ENCODE data around the gene C16orf54. TPM values are rescaled to one million over a fixed set of nuclear protein-coding genes. Genes with fewer than 3 reads are reported as not detected.
A peak's percentile ranks its signal among the peaks of the same experiment; 100 is the strongest.
"Not testable (repeated sequence)": the region's sequence is repeated elsewhere in the genome, so short reads cannot be mapped to it uniquely, and the experiment has no call there.

The C16orf54 gene
- total RNA-seq, 1 experiment from 2014 or later = 0.18 TPM

- in situ Hi-C loops (cut with HindIII; ENCODE audit: low pct_unique_long_range_greater_than_20kb, low sequenced_read_pairs); H3K36me3 ChIP-seq (ENCODE audit: control insufficient read depth, insufficient read depth, low read length); POLR2A ChIA-PET; intact Hi-C loops (cut with micrococcal nuclease; ENCODE audit: unreplicated experiment); H3K9me3 ChIP-seq (ENCODE audit: control insufficient read depth, insufficient read depth, low read depth, low read length); H3K4me1 ChIP-seq (ENCODE audit: control insufficient read depth, insufficient read depth, low read length); ATAC-seq; H3K27ac ChIP-seq (ENCODE audit: low read length); BruUV-seq (replicated peaks); H3K27me3 ChIP-seq (ENCODE audit: control insufficient read depth, insufficient read depth, low read length); DNase-seq (ENCODE audit: low read depth, low spot score); H3K4me3 ChIP-seq (ENCODE audit: low read depth in 2 of 2, low read length in 2 of 2): not testable (repeated sequence)
- CTCF ChIA-PET = interaction anchor here (0.6 kb wide), 1 partner anchor 11 kb away, joined by 10 read pairs; no protein-coding TSS in a partner anchor
These were observed 13.8 kb downstream of the C16orf54 start for GRCh38 chr16:29731768-29732601.

- no peaks in the 10 kb centered on the region for H3K27me3 ChIP-seq (ENCODE audit: control insufficient read depth, insufficient read depth, low read length)
- TF ChIP-seq TCF7L2 (IDR thresholded peaks at IDR 0.05; ENCODE audit: low read depth, low read length) = no peak
- TF ChIP-seq CTCF (IDR thresholded peaks at IDR 0.05) = no peak
- no peak for TF ChIP-seq REST (IDR thresholded peaks at IDR 0.05; ENCODE audit: insufficient read depth in 1 of 2, low read depth in 2 of 2, low read length in 1 of 2)
- TF ChIP-seq POLR2AphosphoS5 (IDR thresholded peaks at IDR 0.05; ENCODE audit: low read depth, low read length) = no peak
- TF ChIP-seq SIN3A (IDR thresholded peaks at IDR 0.05; ENCODE audit: borderline replicate concordance, insufficient read depth, low read depth, low read length) = no peak
- BruUV-seq (replicated peaks) = no TSS peak
- DNase-seq (ENCODE audit: low read depth, low spot score) (no peak), ATAC-seq (no peak)
- POLR2A ChIA-PET = no interaction called here
- H3K27ac ChIP-seq (ENCODE audit: low read length) = no peak overlapping the region
- no peaks in the 10 kb centered on the region for H3K36me3 ChIP-seq (ENCODE audit: control insufficient read depth, insufficient read depth, low read length)
- CTCF ChIA-PET = no interaction called here
- no peaks in the 10 kb centered on the region for H3K9me3 ChIP-seq (ENCODE audit: control insufficient read depth, insufficient read depth, low read depth, low read length)
- H3K4me3 ChIP-seq (ENCODE audit: low read depth in 2 of 2, low read length in 2 of 2) = no peak overlapping the region
- intact Hi-C loops (cut with micrococcal nuclease; ENCODE audit: unreplicated experiment) (no loop called here), in situ Hi-C loops (cut with HindIII; ENCODE audit: low pct_unique_long_range_greater_than_20kb, low sequenced_read_pairs) (no loop called here)
- H3K4me1 ChIP-seq (ENCODE audit: control insufficient read depth, insufficient read depth, low read length) = no peaks in the 10 kb centered on the region
These were observed 15.1 kb downstream of the C16orf54 start for GRCh38 chr16:29730649-29731048.

- peak overlapping the region in 1 of 2 experiments; percentile 24; a peak in 1 of 4 replicates for H3K4me3 ChIP-seq (ENCODE audit: low read depth in 2 of 2, low read length in 2 of 2)
- H3K36me3 ChIP-seq (ENCODE audit: control insufficient read depth, insufficient read depth, low read length) = no peaks in the 10 kb centered on the region
- TF ChIP-seq CTCF (IDR thresholded peaks at IDR 0.05) (peak; percentile 85), REST (IDR thresholded peaks at IDR 0.05; ENCODE audit: insufficient read depth in 1 of 2, low read depth in 2 of 2, low read length in 1 of 2) (no peak), TCF7L2 (IDR thresholded peaks at IDR 0.05; ENCODE audit: low read depth, low read length) (no peak), POLR2AphosphoS5 (IDR thresholded peaks at IDR 0.05; ENCODE audit: low read depth, low read length) (no peak), SIN3A (IDR thresholded peaks at IDR 0.05; ENCODE audit: borderline replicate concordance, insufficient read depth, low read depth, low read length) (no peak)
- intact Hi-C loops (cut with micrococcal nuclease; ENCODE audit: unreplicated experiment) (no loop called here), in situ Hi-C loops (cut with HindIII; ENCODE audit: low pct_unique_long_range_greater_than_20kb, low sequenced_read_pairs) (no loop called here)
- DNase-seq (ENCODE audit: low read depth, low spot score) (peak; percentile 41), ATAC-seq (peak; percentile 91)
- H3K4me1 ChIP-seq (ENCODE audit: control insufficient read depth, insufficient read depth, low read length) = no peaks in the 10 kb centered on the region
- no peaks in the 10 kb centered on the region for H3K9me3 ChIP-seq (ENCODE audit: control insufficient read depth, insufficient read depth, low read depth, low read length)
- H3K27me3 ChIP-seq (ENCODE audit: control insufficient read depth, insufficient read depth, low read length) = no peaks in the 10 kb centered on the region
- ChIA-PET POLR2A (interaction anchor here (0.6 kb wide), 2 partner anchors 61 to 179 kb away, joined by 6 to 7 read pairs; no protein-coding TSS in a partner anchor), CTCF (interaction anchor here (0.6 to 1.1 kb wide), 3 partner anchors 29 to 310 kb away, joined by 3 to 4 read pairs (median 3); no protein-coding TSS in a partner anchor)
- BruUV-seq (replicated peaks) = no TSS peak
- H3K27ac ChIP-seq (ENCODE audit: low read length) = no peak overlapping the region
These were observed 16.7 kb downstream of the C16orf54 start for GRCh38 chr16:29729116-29729521.

Data from Panc1 (cell line).